OCI-LY7 (cell line): ENCODE results near the gene GEMIN7. TPM values are rescaled to one million over a fixed set of nuclear protein-coding genes. Genes with fewer than 3 reads are reported as not detected.
A peak's percentile ranks its signal among the peaks of the same experiment; 100 is the strongest.

Experiments used
- BruUV-seq: library from RNA; stranded (reverse); fragments of 400-500 nt; replicated peaks from 2 replicates; lab custom pipeline; 2021; lab: Mats Ljungman, UMichigan
- CTCF ChIA-PET: fragments of 300-600 bp; sonication (Branson Sonifier 250); formaldehyde crosslinking; loops from one replicate; lab custom pipeline; 2022; ENCODE audit warnings: antibody characterized with exemption; ENCODE audit not compliant: unreplicated experiment; lab: Charles Lee
- POLR2A ChIA-PET: fragments of 300-600 bp; sonication (Branson Sonifier 250); formaldehyde crosslinking; loops from one replicate; lab custom pipeline; 2022; ENCODE audit warnings: antibody characterized with exemption; lab: Charles Lee
- DNase-seq: peaks from one replicate; pipeline ENCODE4 v3.0.0-alpha.2; 2015; ENCODE audit warnings: low spot score
- H2AFZ ChIP-seq: fragments of 200-600 bp; sonication (generic), shearing (Covaris generic); 2 replicates; pipeline ENCODE4 v1.6.1; 2014; ENCODE audit warnings: mild to moderate bottlenecking, antibody characterized with exemption, low read length, moderate library complexity
- H3K27ac ChIP-seq: fragments of 200-600 bp; sonication (generic); 2 replicates; pipeline ENCODE4 v1.5.1; 2014; ENCODE audit warnings: mixed run types, low read depth, mild to moderate bottlenecking, moderate library complexity, low read length, inconsistent platforms; ENCODE audit not compliant: poor library complexity, severe bottlenecking
- H3K36me3 ChIP-seq: fragments of 200-600 bp; sonication (generic); 2 replicates; pipeline ENCODE4 v1.6.1; 2014; ENCODE audit warnings: mild to moderate bottlenecking, antibody characterized with exemption, low read length, moderate library complexity, mixed read lengths; ENCODE audit not compliant: insufficient read depth
- H3K4me1 ChIP-seq: fragments of 200-600 bp; sonication (generic); 2 replicates; pipeline ENCODE4 v1.5.1; 2014; ENCODE audit warnings: mild to moderate bottlenecking, low read length; ENCODE audit not compliant: insufficient read depth, poor library complexity, severe bottlenecking
- H3K4me2 ChIP-seq: fragments of 200-600 bp; sonication (generic); 2 replicates; pipeline ENCODE4 v1.6.1; 2014; ENCODE audit warnings: mild to moderate bottlenecking, low read length
- H3K4me3 ChIP-seq: fragments of 200-600 bp; sonication (generic); 2 replicates; pipeline ENCODE4 v1.5.1; 2014; ENCODE audit warnings: mild to moderate bottlenecking, low read depth, low read length; ENCODE audit not compliant: poor library complexity, severe bottlenecking
- H3K79me2 ChIP-seq: fragments of 200-600 bp; sonication (generic); 2 replicates; pipeline ENCODE4 v1.6.1; 2016; ENCODE audit warnings: low read depth, mild to moderate bottlenecking, low read length, moderate library complexity, mixed read lengths; ENCODE audit not compliant: insufficient read depth
- H3K9me2 ChIP-seq: fragments of 200-600 bp; sonication (generic); 2 replicates; pipeline ENCODE4 v1.6.1; 2016; ENCODE audit warnings: mild to moderate bottlenecking, low read length, mixed read lengths; ENCODE audit not compliant: insufficient read depth
- H3K9me3 ChIP-seq: fragments of 200-600 bp; sonication (generic); 2 replicates; pipeline ENCODE4 v1.6.1; 2014; ENCODE audit warnings: mild to moderate bottlenecking, mixed run types, low read length, mixed read lengths
- H4K20me1 ChIP-seq: fragments of 200-600 bp; sonication (generic); 2 replicates; pipeline ENCODE4 v1.6.1; 2014; ENCODE audit warnings: mild to moderate bottlenecking, antibody characterized with exemption, low read length, moderate library complexity, mixed read lengths; ENCODE audit not compliant: insufficient read depth
- EZH2phosphoT487 ChIP-seq: fragments of 200-600 bp; sonication (generic); IDR thresholded peaks from 2 replicates; pipeline ENCODE4 v1.6.1; 2018; ENCODE audit warnings: low read depth, borderline replicate concordance, mild to moderate bottlenecking, mixed run types, antibody characterized with exemption, low read length, moderate library complexity, mixed read lengths
- intact Hi-C: fragments of 100-400 bp; cut with micrococcal nuclease; formaldehyde crosslinking; loops from one replicate; pipeline ENCODE4 v1.10.0; 2022; ENCODE audit not compliant: unreplicated experiment
- total RNA-seq, 2 experiments: library from RNA; depleted of rRNA in 1 of 2; stranded (reverse); fragments of >200 nt in 1 of 2; shearing (Covaris generic) in 1 of 2; gene quantifications; 2 replicates each; pipeline ENCODE4 v1.2.3, GENCODE V29; 2014 to 2022
- TF ChIP-seq, protein P1 (sequence below): fragments of 200-600 bp; sonication (generic); conservative IDR thresholded peaks from 2 replicates; pipeline ENCODE4 v1.5.1; 2014; ENCODE audit warnings: mild to moderate bottlenecking, antibody characterized with exemption, low read length, moderate library complexity, mixed read lengths

Gene GEMIN7
- total RNA-seq, 2 experiments from 2014 or later: 46.3 to 60.0 TPM

DNA sequence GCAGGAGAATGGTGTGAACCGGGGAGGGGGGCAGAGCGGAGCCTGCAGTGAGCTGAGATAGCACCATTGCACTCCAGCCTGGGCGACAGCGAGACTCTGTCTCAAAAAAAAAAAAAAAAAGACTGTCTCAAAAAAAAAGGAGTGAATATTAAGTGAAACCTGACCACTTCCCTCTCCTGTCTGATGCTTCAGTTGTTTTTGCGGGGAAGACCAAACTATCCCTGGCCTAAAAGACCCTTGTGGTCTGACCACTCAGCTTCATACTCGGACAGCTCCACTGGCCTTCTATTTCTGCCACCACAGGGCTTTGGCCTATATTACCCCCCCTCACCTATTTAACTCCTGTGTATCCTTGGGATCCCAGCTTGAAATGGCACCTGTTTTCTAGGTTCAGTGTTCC lies 37.9 kb upstream of the GEMIN7 start:
- Histone ChIP-seq H3K79me2 (peaks cover 65% of the 10 kb centered on the region), H3K9me2 (no peaks in the 10 kb centered on the region), H3K9me3 (no peaks in the 10 kb centered on the region), H3K4me3 (peak overlapping the region; percentile 87), H3K36me3 (peaks cover 86% of the 10 kb centered on the region), H2AFZ (no peak overlapping the region), H3K4me1 (peaks cover 45% of the 10 kb centered on the region), H4K20me1 (peaks cover 17% of the 10 kb centered on the region), H3K27ac (peak overlapping the region; percentile 8), H3K4me2 (peak overlapping the region; percentile 85)
- BruUV-seq: no TSS peak
- ChIA-PET POLR2A (interaction anchor here (1.0 kb wide), 1 partner anchor 34 kb away, joined by 5 read pairs; no protein-coding TSS in a partner anchor), CTCF (interaction anchor here (1.1 kb wide), 1 partner anchor 10 kb away, joined by 3 read pairs; no protein-coding TSS in a partner anchor)
- no peak for DNase-seq
- TF ChIP-seq, protein P1, sequence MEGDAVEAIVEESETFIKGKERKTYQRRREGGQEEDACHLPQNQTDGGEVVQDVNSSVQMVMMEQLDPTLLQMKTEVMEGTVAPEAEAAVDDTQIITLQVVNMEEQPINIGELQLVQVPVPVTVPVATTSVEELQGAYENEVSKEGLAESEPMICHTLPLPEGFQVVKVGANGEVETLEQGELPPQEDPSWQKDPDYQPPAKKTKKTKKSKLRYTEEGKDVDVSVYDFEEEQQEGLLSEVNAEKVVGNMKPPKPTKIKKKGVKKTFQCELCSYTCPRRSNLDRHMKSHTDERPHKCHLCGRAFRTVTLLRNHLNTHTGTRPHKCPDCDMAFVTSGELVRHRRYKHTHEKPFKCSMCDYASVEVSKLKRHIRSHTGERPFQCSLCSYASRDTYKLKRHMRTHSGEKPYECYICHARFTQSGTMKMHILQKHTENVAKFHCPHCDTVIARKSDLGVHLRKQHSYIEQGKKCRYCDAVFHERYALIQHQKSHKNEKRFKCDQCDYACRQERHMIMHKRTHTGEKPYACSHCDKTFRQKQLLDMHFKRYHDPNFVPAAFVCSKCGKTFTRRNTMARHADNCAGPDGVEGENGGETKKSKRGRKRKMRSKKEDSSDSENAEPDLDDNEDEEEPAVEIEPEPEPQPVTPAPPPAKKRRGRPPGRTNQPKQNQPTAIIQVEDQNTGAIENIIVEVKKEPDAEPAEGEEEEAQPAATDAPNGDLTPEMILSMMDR: no peak
- no peak for TF ChIP-seq EZH2phosphoT487
- intact Hi-C loops: no loop called here

DNA sequence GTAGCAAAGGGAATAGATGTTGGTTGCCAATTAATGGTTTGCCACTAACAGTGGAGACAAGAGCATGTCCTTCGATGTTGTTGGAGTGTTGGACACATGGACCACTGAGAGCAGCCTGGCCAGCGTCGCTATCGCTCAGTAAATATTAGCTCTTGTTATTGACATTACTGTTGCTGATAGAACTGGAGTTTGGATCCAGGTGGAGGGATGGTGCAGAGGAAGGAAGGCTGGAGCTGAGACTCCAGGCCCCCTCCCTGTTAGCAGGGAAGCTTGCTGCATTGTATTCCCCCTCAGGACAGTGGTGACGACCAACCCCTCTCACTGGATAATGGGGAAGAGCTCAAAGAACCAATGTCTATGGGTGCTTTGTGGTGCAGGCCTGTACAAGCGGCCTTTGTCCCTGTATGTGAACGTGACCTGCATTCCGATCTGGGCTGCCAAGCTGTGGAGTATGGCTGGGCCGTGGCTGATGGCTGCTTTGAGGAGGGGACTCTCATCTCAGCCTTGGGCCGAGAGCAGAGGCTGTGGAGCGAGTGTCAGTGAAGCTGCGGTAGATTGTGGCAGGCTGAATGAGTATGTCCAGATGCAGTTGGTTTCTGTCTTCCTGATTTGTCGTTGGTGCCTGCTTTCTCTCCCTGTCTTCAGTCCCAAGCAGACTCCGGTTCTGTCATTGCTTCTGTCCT lies 33.2 kb upstream of the GEMIN7 start:
- Histone ChIP-seq H3K36me3 (peaks cover 86% of the 10 kb centered on the region), H3K79me2 (peaks cover 91% of the 10 kb centered on the region), H3K9me3 (no peaks in the 10 kb centered on the region), H3K27ac (peak overlapping the region; percentile 88), H4K20me1 (peaks cover 4% of the 10 kb centered on the region; the same call in 1 of the 2 replicates), H2AFZ (no peak overlapping the region), H3K4me1 (peaks cover 72% of the 10 kb centered on the region), H3K4me3 (peak overlapping the region; percentile 60), H3K4me2 (peak overlapping the region; percentile 75), H3K9me2 (no peaks in the 10 kb centered on the region)
- TF ChIP-seq, protein P1: no peak
- TF ChIP-seq EZH2phosphoT487: no peak
- ChIA-PET POLR2A (no interaction called here), CTCF (no interaction called here)
- no peak for DNase-seq
- BruUV-seq: no TSS peak
- intact Hi-C loops: loop anchor here (2.0 kb wide), 1 partner anchor 29 kb away; no protein-coding TSS in a partner anchor

DNA sequence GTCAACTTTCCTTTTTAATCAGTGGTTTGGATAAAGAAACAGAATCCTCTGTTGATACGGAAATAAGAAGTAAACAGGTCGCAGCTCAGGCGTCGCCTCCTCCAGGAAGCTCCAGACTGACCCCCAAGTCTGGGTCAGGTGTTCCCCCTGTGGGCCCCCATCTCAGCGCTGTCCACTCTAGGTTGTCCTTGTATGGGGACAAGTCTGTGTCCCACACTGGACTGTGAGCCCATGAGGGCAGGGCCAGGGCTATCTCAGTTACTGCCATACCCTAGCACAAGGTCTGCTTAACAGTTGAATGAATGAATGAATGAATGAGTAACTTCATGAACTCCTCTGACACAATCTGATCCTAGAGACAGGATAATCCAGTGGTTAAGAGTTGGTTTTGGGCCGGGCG lies 32.7 kb upstream of the GEMIN7 start:
- H3K4me2 ChIP-seq: peak overlapping the region; percentile 75
- TF ChIP-seq, protein P1: no peak
- no peak for TF ChIP-seq EZH2phosphoT487
- DNase-seq: no peak
- ChIA-PET POLR2A (no interaction called here), CTCF (interaction anchor here (1.1 kb wide), 1 partner anchor 36 kb away, joined by 4 read pairs; no protein-coding TSS in a partner anchor)
- H3K36me3 ChIP-seq: peaks cover 86% of the 10 kb centered on the region
- intact Hi-C loops: loop anchor here (2.0 kb wide), 1 partner anchor 30 kb away; no protein-coding TSS in a partner anchor
- no TSS peak for BruUV-seq
- H4K20me1 ChIP-seq: peaks cover 2% of the 10 kb centered on the region; the same call in 1 of the 2 replicates
- H3K9me3 ChIP-seq: no peaks in the 10 kb centered on the region
- H3K9me2 ChIP-seq: no peaks in the 10 kb centered on the region
- H3K4me3 ChIP-seq: peak overlapping the region; percentile 60
- H3K27ac ChIP-seq: peak overlapping the region; percentile 88
- peaks cover 72% of the 10 kb centered on the region for H3K4me1 ChIP-seq
- H2AFZ ChIP-seq: no peak overlapping the region
- peaks cover 91% of the 10 kb centered on the region for H3K79me2 ChIP-seq
